ENCODE results near the gene FAM234B.

The FAM234B gene

DNA sequence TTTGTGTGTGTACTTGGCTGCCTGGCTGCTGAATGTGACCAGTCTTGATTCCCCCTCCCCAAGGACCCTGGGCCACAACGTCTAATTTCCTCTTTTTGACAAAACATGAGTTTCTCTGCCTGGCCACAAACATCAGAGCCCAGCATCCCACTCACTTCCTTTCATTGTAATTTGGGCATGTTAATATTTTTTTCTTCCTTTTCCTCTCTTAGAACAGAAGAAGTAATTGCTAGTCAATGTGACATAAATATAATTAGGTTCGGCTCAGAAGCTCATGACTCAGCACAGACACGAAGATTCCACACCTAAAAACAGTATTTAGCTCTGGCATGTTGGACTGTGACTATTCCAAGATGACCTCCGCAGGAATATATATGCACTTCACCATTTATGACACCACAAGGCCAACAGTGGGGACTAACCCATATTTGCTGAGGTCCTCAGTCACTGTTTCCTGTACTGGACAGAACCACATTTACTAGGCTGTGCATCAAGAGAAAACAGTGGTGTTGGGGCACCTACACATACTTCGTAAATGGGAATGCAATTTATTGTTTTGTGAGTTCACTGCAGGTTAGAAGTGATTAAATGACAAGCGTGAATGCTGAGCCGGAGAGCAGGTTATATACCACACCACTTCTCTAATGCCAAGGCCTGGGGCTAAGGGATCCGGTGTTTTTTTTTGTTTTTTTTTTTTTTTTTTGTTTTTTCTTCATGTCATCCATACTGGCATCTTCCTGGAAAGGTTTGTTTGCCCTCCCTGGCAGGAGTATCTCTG, 55.1 kb downstream of the FAM234B start:
- DNase-seq (ENCODE audit: insufficient read length, low spot score): no peak
- no peak for FAIRE-seq
- no peak for TF ChIP-seq POLR2A (IDR thresholded peaks at IDR 0.05; ENCODE audit: low read depth, low read length)

DNA sequence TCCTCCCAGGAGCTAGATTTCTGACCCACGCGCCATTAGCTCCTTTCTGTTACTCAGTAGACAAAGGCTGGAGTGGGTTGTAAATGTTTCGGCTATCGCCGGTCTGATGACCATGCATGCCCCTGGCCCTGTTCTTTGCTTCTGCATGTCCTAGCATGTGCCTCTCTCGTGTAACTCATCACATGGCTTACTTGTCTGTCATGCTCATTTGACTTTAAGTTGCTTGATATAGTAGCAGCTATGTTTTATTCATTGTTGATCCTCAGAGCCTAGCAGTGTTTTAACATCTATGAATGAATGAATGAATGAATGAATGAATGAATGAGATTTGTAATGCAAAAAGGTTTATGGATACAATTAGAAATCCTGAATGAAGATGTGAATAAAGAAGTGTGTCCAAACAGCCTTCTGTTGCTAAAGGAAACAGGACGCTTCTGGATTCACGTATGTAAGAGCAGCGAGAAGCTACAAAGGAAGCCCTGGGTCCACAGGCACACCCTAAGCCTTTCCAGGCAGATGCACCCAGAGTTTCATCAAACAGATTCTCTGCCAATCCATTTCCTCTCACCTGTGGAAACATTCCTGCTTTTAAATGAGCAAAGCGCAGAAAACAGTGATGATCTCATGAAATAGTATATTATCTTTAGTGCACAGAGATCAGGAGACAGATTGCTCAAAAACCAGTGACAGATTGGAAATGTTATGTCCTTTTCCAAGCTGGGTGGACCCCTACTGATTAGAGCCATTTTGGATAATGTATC, 55.8 kb downstream of the FAM234B start:
- TF ChIP-seq POLR2A (IDR thresholded peaks at IDR 0.05; ENCODE audit: low read depth, low read length): no peak
- FAIRE-seq (no peak), DNase-seq (ENCODE audit: insufficient read length, low spot score) (no peak)

- no peak for TF ChIP-seq POLR2A (IDR thresholded peaks at IDR 0.05; ENCODE audit: low read depth, low read length)
- no peak for FAIRE-seq
- no peak for DNase-seq (ENCODE audit: insufficient read length, low spot score)
These were observed 56.4 kb downstream of the FAM234B start for GRCh38 chr12:13100605-13100881.

DNA sequence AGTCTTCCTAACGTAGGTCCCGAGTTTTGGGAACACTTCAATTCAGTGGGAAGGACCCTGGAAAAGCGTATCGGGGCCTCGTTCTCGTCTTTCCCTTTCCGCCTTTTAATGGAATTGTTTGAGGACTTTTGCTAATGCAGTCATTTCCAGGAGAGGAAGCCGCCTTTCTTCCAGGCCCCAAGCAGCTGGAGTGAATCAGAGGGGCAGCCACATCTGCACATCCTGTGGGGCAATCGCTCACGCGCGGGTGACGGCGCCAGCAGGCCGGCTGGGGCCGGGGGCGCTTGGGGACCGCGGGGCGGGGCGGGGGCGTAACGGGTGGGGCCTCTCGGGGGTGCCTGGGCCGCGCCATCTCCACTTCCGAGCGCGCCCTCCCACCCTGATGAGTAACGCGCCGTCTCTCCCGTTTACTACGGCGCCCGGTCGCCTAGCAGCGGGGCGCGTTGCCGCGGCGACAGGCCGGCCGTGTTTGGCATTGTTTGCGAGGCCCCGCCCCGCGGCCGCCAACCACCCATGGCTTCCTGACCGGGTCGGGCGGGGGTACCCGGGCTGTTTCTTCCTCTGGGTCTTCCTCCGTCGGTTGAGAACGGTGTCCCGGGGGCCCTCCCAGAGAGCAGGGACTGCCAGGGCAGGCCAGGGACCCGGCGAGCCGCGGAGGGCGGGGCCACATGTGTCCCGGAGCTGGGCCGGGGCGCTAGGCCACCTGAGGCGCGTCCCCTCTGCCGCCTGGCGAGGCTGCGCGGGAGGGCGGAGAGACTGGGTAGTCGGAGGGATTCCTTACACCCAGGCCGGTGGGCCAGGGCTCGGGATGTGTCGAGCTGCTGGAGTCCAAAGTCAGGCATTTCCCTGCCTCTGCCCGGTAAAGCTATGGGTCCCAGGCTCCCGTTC, 56.9 kb downstream of the FAM234B start:
- FAIRE-seq: no peak
- DNase-seq (ENCODE audit: insufficient read length, low spot score): peak; percentile 77
- TF ChIP-seq POLR2A (IDR thresholded peaks at IDR 0.05; ENCODE audit: low read depth, low read length): peak; percentile 35; the same call in 1 of the 2 replicates

DNA sequence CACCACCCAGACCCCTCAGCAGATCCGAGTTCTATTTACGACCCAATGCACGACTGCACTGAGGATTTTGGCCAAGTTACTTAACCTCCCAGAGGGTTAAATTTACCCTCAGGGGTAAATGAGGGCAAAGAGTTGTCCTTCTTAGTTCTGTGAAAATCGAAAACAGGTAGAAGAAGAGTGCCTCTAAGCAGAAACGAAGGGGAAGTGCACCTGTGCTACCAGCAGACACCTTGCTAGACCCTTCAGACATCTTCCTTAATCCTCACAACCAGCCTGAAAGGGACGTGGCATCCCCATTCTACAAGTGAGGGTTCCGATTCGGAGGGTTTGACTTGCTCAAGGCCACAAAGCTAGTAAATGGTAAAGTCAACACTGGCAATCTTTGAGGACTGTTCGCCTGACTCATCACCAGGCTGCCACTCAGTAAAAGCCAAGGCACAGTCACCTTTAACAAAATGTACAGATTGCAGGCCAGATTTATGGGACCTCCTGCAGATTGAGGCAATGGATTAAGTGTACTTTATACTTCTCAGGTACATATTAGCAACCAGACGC, 57.7 kb downstream of the FAM234B start:
- TF ChIP-seq POLR2A (IDR thresholded peaks at IDR 0.05; ENCODE audit: low read depth, low read length): no peak
- FAIRE-seq (peak; percentile 65), DNase-seq (ENCODE audit: insufficient read length, low spot score) (peak; percentile 45)

- DNase-seq (ENCODE audit: insufficient read length, low spot score) (no peak), FAIRE-seq (no peak)
- no peak for TF ChIP-seq POLR2A (IDR thresholded peaks at IDR 0.05; ENCODE audit: low read depth, low read length)
These were observed 58.4 kb downstream of the FAM234B start for GRCh38 chr12:13102461-13103195.

GRCh38 chr12:13103391-13104033, 59.3 kb downstream of the FAM234B start, which contains the start of gene GSG1:
TSS of gene GSG1 (minus strand) at chr12:13103667. CDS start at chr12:13103512, 155 bp downstream.
- no peak for TF ChIP-seq POLR2A (IDR thresholded peaks at IDR 0.05; ENCODE audit: low read depth, low read length)
- DNase-seq (ENCODE audit: insufficient read length, low spot score): no peak
- FAIRE-seq: no peak

GRCh38 chr12:13104409-13104808, 60.2 kb downstream of the FAM234B start:
- no peak for FAIRE-seq
- DNase-seq (ENCODE audit: insufficient read length, low spot score): no peak
- TF ChIP-seq POLR2A (IDR thresholded peaks at IDR 0.05; ENCODE audit: low read depth, low read length): no peak

DNA sequence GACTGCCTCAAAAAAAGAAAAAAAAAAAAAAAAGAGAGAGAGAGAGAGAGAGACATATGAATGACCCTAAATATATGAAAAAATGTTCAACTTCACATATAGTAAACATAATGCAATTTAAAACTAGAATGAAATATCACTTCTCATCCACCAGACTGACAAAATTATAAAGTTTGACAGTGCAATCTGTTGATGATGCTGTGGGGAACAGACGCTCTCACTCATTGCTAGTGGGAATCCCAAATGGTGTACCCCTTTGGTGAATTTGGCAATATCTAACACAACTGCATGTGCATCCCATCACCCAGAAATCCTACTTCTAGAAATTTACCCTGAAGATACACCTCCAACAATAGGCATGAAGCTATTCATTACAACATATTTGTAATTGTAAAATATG, 61.6 kb downstream of the FAM234B start:
- no peak for FAIRE-seq

GRCh38 chr12:13106666-13107065, 62.5 kb downstream of the FAM234B start:
- FAIRE-seq: no peak
- TF ChIP-seq POLR2A (IDR thresholded peaks at IDR 0.05; ENCODE audit: low read depth, low read length): no peak
- no peak for DNase-seq (ENCODE audit: insufficient read length, low spot score)

More for the DNA sequence above, 61.6 kb downstream of the FAM234B start:
- no peak for DNase-seq (ENCODE audit: insufficient read length, low spot score)
- TF ChIP-seq POLR2A (IDR thresholded peaks at IDR 0.05; ENCODE audit: low read depth, low read length): no peak

DNA sequence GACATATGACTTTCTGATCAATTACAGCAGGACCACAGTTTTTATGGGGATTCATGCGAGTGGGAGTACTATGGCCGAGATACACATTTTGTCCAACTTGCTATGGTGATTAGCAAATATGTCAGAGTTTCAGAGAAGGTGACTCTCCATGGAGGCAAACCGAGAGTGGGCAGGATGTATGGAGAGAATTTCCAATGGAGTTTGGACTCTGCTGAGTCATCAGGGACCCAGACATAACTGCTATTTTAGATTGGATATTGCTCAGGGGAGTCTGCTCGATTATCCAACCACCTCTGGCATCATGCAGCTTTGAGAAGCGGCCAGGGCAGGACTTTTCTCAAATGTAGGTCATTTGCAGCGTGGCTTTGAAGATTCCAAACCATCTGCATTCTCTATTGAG, 68.8 kb downstream of the FAM234B start:
- TF ChIP-seq POLR2A (IDR thresholded peaks at IDR 0.05; ENCODE audit: low read depth, low read length): no peak
- FAIRE-seq (no peak), DNase-seq (ENCODE audit: insufficient read length, low spot score) (no peak)

GRCh38 chr12:13114251-13115052, 70.3 kb downstream of the FAM234B start:
- no peak for TF ChIP-seq POLR2A (IDR thresholded peaks at IDR 0.05; ENCODE audit: low read depth, low read length)
- DNase-seq (ENCODE audit: insufficient read length, low spot score) (no peak), FAIRE-seq (no peak)

Data from H54 (cell line).